HG02759 (cell line): ENCODE data around the gene SMIM13.

ENCODE experiments used
- ATAC-seq: cut with Tn5 transposase; IDR thresholded peaks from one replicate; pipeline ENCODE4 v1.9.1; 2021; ENCODE audit warnings: mild to moderate bottlenecking, moderate library complexity; ENCODE audit not compliant: unreplicated experiment

SMIM13 gene

DNA sequence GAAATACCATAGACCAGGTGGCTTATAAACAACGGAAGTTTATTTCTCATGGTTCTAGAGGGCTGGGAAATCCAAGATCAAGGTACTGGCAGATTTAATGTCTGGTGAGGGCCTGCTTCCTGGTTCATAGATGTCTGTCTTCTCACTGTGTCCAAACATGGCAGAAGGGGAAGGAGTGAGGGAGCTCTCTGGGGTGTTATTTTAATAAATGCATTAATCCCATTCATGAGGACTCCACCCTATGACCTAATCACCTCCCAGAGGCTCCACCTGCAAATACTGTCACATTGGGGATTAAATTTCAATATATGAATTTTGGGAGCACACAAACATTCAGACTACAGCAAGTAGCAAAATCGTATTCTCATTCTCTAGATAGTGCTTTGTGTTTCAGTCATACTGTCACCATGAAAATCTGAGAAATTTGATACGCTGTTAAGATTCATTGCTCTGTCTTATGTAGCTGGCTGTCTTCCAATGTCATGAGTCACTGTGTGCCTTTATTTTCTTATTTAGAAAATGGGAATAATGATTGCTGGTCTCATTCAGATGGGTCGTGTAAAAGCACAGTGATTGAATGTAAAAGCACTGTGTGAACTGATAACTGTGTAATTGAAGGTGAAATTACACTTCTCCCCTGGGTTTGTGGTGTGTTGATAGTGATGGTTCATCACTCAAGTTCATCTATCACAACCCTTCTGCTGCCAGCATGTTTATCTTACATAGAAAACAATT lies 26.8 kb downstream of the SMIM13 start:
- no peak for ATAC-seq

DNA sequence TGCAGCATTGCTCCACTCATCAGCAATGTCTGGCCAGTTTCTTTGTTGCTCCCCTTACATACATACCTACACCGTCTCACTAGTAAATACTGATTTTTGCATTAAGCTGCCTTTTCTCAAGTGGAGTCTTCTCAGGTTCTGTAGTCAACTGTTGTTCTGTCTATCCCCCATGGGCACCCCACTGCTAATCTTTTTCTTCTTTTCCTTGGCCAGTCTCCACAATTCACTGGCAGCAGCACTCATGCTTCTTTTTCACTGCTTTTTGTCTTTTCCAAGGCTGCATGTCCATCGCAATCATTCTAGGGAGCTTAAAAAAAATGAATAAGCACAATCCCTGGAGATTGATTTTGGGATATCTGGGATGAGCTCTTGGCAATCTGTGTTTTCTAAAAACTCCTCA lies 28.2 kb downstream of the SMIM13 start:
- no peak for ATAC-seq

DNA sequence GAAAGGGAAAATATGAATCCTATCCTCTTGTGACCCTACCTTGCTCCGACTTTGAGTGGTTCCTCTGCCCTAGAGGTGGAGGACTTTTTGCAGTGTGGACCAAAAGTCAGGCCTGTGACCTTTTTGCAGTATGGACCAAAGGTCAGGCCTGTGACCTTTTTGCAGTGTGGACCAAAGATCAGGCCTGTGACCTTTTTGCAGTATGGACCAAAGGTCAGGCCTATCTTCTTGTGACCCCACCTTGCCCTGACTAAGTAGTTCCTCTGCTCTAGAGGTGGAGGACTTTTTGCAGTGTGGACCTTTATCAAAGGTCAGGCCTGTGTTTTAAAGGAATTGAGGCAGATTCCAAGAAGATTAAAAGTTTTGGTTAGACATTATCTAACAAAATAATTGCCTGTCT lies 28.7 kb downstream of the SMIM13 start:
- ATAC-seq, result no peak

DNA sequence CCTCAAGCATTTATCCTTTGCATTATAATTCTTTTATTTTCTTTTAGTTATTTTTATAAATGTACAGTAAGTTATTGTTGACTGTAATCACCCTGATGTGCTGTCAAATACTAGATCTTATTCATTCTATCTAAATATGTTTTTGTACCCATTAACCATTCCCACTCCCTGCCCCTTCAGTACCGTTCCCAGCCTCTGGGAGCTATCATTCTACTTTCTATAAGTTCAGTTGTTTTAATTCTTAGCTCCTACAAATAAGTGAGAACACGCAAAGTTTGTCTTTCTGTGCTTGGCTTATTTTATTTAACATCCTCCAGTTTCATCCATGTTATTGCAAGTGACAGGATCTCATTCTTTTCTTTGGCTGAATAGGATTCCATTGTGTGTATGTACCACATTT lies 30.3 kb downstream of the SMIM13 start:
- no peak for ATAC-seq

DNA sequence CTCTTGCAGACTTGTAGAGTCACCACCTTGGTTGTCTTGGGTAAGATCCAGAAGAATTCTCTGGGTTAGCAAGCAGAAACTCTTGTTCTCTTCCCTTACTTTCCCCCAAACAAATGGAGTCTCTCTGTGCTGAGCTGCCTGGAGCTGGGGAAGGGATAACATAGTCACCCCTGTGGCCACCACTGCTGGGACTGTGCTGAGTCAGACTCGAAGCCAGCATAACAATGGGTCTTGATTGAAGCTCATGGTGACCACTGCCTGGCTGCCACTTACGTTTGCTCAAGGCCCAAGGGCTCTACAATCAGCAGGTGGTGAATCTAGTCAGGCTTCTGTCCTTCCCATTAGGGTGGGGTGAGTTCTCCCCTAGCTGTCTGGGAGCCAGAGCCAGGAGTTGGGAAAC lies 33.2 kb downstream of the SMIM13 start:
- no peak for ATAC-seq

DNA sequence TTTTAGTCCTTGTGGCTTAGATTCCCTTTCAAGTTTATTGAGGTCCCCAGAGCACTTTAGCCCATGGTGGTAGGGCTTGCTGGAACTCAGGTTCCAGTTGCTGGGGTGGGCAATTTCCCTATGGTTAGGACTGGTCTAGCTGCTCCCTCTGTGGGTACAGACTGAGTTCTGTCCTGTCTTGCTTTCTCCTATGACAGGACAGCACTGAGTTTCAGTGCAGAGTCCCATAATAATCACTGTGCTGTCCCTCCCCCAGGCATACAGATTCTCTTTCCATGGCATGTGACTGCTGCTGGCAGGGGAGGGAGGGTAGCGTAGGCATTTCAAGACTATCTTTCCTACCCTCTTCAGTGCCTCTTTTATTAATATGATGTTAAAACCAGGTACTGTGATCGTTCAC lies 35.0 kb downstream of the SMIM13 start:
- ATAC-seq, result no peak

DNA sequence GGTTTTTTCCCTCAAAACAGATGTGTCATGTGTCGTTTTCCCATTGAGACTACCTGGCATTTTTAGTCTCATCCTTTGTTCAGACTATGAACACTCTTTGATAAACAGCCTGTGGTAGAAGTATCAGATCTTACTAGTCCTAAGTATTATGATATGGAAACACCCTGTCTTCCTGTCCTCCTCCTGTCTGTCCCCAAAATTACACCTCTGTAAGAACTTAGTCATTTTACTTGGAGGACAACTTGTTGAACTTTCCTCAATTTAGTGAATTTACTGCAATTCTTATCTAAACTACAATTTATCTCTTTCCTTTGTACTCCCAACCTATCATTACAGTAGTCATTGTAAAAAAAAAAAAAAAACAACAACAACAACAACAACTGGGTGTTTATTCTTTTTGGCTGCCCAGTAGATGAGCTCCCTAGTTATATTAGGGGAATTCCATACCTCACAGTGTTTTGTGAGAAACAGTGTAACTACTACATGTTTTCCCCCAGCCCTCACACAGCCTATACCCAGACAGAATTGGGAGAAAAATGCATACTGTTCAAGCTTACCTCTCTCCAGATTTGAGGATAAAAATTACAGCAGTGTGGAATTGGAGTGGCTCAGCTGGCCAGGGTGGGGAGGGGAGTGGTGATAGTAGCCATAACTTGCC lies 36.4 kb downstream of the SMIM13 start:
- peak; percentile 61 for ATAC-seq

DNA sequence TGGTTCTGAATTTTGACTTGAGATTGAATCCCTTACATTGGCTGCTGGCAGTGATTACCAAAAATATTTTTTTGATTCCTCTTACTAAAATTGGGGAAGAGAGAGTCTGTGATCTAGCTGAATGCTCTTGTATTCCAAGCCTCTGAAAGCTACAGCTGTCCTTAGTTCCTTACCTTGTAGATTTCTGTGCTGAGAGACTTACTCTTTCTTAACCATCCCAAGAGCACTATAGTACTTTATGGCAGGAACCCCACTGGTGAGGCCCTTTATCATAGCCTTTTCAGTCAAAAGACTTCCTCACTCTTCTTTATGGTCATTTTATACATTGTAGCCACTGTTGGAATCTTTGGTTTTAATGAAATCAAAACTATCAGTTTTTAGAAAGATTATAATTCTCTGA lies 37.0 kb downstream of the SMIM13 start:
- no peak for ATAC-seq

DNA sequence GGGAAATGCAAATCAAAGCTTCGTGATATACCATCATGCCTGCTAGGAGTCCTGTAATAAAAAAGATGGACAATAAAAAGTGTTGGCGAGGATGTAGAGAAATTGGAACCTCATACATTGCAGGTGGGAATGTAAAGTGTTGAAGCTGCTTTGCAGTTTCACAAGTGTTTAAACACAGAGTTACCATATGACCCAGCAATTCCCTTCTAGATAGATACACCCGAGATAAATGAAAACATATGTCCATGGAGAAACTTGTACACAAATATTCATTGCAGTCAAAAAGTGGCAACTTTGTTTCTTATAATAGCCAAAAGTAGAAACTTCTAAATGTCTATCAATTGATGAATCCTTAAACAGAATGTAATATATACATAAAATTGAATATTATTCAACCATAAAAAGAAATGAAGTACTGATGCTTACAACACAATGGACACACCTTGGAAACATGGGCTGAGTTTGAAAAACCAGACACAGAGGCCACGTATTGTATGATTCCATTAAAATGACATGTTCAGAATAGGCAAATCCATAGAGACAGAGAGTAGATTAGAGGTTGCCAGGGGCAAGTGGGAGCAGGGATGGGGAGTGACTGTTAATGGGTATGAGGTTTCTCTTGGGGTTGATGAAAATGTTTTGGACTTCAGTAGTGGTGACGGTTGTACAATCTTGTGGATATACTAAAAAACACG lies 38.7 kb downstream of the SMIM13 start:
- ATAC-seq, result no peak

DNA sequence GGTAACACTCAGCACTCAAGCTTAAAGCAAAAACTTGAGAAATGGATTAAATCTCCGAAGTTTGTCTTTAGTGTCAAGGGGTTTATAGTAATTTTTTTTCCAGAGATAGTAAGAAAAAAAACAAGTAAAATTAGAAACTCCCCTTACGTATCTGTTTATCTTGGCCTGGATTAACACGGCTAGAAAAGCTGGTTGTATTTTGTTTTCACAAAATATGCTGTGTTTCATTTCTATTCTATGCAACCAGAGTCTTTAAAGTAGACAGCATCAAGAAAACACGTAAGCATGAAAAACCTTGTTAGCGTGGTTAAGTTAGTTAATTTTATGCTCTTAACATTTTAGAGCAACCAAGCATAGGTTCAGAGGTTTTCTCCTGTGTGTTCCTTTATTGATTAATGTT lies 39.6 kb downstream of the SMIM13 start:
- no peak for ATAC-seq

DNA sequence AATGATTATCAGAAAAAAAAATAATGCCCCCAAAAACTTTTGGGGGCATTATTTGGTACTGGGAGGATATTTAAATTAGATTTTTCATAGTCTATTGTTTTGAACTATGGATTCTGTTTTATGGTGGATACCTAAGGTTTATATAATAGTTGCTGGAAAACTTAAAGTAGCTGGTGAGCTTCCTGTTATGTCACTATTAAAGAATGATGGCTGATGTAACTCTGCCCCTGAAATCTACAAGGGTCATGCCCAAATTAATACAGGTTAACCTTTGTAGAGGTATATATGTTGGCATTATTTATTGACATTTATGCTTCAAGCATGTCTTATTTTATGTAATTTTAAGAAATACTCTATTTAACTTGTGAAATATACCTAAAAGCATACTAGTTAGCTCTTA lies 43.2 kb downstream of the SMIM13 start:
- no peak for ATAC-seq

DNA sequence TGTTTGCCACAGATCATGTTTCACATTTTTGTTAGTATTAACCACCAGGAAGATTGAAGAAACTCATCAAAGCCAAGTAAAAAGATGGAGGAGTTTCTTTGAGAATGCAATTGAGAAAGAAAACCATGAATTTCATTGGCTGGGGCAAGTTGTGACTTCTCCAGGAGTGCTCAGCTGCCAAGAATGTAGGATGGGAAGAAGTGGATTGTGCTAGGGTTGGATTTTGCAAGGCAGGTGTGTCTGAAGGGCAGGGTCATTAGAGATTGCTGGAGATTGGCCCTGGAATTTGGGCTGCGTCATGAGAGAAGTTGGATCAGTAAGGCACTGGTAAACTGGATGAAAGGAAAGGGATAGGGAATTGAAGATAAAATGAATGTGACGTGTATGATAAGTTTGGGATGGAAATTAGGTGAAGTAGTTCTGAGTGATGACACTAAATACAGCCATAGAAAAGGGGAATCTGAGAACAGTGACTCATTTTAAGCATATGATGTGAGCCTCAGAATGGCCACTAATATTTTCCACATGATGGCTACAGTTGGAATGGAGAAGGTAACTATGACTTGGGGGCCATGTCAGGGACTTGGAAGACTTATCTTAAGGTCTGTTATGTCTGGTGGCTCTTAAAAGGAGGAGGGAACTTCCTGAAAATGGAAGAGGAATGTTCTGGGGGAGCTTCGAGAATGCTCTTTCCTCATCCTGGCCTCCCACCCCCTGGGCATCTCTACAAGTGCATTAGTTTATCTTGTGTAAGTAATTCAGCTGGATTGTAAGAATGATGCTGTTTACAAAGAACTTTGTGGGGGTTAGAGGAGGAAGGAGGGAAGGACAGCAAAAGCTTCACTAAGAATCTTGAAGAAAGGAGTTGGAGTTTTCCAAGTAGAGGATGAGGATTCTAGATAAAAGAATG lies 45.7 kb downstream of the SMIM13 start:
- peak; percentile 56 for ATAC-seq

DNA sequence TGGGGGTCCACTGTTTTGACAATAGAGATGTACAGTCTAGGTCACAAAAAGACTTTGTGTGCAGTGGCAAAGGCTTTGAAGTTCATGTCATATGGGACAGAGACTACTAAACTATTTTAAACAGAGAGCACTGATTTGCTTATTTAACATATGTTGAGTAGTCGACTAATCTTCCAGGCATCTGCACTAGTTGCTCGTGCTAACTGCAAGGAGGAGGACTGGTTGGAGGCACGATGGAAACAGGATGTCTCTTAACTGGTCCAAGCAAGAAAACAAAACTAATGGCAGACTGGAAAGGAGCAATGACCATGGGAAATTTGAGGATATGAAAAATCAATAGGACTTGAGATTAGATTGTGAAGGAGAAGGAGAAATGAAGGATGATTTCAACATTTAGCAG lies 46.4 kb downstream of the SMIM13 start:
- no peak for ATAC-seq

DNA sequence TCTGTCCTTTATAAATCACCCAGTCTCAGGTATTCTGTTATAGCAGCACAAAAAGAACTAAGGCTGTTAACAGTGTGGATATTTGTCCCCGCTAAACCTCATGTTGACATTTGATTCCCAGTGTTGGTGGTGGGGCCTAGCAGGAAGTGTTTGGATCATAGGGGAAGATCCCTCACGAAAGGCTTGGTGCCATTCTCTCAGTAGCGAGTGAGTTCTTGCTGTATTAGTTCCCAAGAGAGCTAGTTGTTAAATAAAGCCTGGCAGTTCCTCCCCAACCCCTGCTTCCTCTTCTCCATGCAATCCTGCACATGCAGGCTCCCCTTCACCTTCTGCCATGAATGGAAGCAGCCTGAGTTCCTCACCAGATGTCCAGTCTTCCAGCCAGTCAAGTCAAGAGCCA lies 47.7 kb downstream of the SMIM13 start:
- no peak for ATAC-seq

DNA sequence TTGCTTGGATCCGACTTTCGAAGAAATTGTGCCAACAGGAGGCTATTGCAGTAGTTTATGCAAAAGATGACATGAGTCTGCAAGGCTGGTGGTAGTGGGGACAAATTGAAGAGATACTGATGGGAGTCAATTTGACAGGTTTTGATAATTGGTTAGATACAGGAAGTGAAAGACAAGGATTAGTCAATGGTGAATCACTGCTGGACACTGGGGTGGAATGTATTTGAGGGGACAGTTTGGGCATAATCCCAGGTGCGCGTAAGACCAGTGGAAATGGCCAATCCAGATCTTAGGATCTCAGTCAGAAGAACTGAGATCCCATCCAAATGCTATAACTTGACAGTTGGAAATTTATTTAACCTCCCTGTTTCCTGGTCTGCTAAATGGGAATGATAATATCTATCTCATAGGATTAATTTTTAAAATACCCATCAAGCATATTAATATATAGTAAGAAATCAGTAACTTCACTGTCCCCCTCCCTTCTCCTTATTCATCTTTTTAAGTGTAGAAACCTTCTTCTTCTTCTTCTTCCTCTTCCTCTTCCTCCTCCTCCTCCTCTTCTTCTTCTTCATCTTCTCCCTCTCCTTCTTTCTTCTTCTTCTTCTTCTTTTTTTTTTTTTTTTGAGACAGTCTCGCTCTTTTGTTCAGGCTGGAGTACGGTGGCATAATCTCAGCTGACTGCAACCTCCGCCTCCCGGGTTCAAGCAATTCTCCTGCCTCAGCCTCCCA lies 48.8 kb downstream of the SMIM13 start:
- ATAC-seq, result no peak

DNA sequence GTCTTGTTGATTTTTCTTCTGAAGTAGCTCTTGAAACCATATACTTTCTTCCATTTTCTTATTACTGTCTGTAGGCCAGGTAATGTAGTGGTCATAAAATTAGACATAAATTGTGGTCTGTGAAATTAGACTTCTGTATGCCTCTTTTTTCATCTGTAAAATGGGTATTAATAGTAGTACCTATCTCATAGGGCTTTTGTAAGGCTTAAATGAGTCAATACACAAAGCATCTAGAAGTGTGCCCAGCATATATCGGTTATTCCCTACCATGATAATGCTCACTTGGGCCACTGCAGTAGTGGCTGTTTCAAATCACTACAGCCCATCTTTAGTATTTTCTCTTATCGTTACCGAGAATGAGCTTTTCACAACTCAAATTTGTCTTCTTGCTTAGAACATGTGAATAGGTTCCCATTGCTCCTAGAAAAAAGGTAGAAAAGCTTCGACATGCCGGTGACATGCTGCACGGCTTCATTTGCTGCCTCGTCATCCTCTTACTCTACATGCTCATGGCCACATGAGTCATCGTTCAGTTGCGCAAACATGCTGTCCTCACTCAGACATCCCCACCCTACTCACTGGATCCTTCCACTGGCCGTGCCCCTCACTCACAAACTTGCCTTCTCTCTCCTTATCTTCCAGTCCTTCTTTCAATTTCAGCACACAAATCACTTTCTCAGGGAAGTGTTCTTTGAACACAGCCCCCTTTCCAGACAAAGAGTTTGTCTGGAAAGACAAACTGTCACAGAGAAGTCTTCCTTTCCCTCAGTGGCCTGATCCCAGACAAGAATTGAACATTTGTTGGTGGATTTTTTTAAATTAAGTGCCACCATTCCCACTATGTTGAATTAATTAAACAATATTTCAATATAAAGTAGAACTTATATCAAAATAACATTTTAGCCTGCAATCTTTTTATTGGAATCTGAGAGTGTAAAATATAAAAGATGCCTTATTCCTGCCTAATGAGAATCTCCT lies 50.0 kb downstream of the SMIM13 start:
- ATAC-seq, result no peak

DNA sequence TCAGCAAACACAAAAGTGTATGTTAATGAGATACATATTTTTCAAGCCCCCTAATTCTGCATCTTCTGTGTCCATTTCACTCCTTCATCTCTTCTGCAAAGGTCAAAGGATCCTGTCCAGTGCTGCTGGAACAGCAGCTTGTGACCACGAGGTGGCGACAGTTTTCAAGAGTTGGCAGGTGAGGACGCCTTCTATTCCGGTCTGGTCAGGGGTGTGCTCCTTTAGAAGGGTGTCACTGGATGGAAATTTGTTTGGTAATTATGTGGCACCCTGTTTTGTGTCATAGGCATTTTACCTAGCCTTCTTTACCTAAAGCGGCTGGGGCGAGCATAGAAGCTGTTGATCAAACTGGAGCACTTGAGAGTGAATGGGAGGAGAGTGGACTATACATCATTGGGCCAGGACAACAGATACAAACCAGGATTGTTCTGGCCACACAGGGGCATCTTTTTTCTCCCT lies 50.8 kb downstream of the SMIM13 start:
- peak; percentile 82 for ATAC-seq

DNA sequence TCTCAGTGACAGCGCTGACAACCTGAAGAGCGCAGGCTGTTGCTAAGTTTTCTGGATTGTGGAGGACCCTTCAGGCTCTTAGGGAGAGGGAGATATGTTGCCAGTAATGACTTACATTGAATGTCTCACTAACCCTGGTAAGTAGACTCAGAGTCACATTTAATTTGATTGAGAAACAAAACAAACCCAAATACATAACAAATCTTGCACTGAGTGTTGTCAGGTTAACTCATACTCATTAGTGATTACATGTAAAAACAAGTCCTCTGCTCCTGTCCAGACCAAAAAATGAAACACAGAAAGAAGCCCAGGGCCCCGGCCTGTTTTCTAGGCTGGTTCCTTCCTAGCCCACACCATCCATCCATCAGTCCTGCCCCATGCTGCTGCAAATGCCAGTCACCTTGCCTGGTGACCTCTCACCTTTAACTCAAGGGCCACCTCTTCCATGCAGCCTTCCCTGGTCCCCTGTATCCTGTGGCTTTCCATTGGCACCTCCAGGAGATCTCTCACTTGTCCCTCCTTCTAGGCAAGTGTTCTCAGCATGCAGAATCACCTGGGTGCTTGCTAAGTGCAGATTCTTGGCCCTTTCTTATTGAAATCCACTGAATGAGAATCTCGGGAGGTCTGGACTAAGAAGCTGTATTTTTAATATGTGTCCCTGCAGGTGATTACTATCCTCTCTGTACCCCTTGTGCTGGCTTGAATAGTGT lies 52.6 kb downstream of the SMIM13 start:
- ATAC-seq, result no peak

DNA sequence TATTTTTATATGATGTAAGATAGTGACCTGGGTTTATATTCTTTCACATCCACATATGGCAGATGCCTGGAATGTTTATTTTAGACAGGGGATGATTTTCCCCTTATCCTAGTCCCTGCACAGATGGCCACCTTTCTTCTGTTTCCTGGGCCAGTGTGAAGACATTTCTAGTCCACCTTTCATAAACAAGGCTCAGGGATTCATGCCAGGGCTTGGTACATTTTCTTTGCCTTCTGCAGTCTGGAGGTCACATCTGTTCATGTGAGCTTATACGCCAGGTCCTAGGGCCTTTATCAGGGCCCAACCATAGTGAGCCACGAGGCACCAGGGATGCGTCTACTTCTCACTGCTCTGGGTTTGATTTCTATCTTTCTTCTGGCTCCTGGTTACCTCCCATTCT lies 55.9 kb downstream of the SMIM13 start:
- no peak for ATAC-seq
